Measurements from ENCODE around the gene KRT36.
A peak's percentile ranks its signal among the peaks of the same experiment; 100 is the strongest.

Gene KRT36

GRCh38 chr17:41530062-41531048 lies 40.6 kb upstream of the KRT36 start:
- Histone ChIP-seq H3K27me3 (ENCODE audit: control insufficient read depth, insufficient read depth, low read length) (no peaks in the 10 kb centered on the region), H3K27ac (ENCODE audit: low read length) (no peak overlapping the region), H3K36me3 (ENCODE audit: control insufficient read depth, low read depth, low read length) (no peaks in the 10 kb centered on the region), H3K4me3 (ENCODE audit: low read length) (no peak overlapping the region), H3K4me1 (ENCODE audit: control insufficient read depth, low read depth, low read length) (peaks cover 16% of the 10 kb centered on the region), H3K9ac (ENCODE audit: low read length) (no peak overlapping the region), H3K9me3 (ENCODE audit: control insufficient read depth, low read depth, low read length) (no peaks in the 10 kb centered on the region)

DNA sequence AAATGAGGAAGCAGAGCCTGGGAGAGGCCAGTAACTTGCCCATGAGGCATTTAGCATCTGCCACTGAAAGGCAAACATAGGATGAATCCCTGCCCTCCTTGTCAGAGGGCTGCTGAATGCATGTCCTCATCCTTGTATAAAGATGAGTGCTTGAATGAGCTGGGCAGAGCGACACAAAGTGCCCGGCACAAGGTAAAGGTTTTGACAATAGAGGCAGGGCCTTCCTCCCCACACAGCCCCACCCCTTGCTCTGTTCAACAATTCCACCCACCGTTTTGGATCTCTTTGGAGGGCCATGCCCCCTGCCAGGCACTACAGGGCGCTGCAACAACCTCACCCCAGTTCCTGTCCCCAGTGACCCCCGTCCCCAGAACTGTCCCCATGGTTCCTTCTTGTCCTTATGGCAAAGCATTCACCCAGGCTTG lies 39.8 kb upstream of the KRT36 start:
- no peak overlapping the region for H3K27ac ChIP-seq (ENCODE audit: low read length)

GRCh38 chr17:41528959-41529353 lies 39.2 kb upstream of the KRT36 start:
- no peak overlapping the region for H3K4me3 ChIP-seq (ENCODE audit: low read length)
- no peaks in the 10 kb centered on the region for H3K9me3 ChIP-seq (ENCODE audit: control insufficient read depth, low read depth, low read length)
- no peak overlapping the region for H3K27ac ChIP-seq (ENCODE audit: low read length)
- no peak overlapping the region for H3K9ac ChIP-seq (ENCODE audit: low read length)
- H3K4me1 ChIP-seq (ENCODE audit: control insufficient read depth, low read depth, low read length): peaks cover 16% of the 10 kb centered on the region
- no peaks in the 10 kb centered on the region for H3K27me3 ChIP-seq (ENCODE audit: control insufficient read depth, insufficient read depth, low read length)
- H3K36me3 ChIP-seq (ENCODE audit: control insufficient read depth, low read depth, low read length): peaks cover 12% of the 10 kb centered on the region

More for the DNA sequence above, 39.8 kb upstream of the KRT36 start:
- H3K9me3 ChIP-seq (ENCODE audit: control insufficient read depth, low read depth, low read length): no peaks in the 10 kb centered on the region
- H3K4me3 ChIP-seq (ENCODE audit: low read length): no peak overlapping the region
- no peaks in the 10 kb centered on the region for H3K27me3 ChIP-seq (ENCODE audit: control insufficient read depth, insufficient read depth, low read length)
- H3K4me1 ChIP-seq (ENCODE audit: control insufficient read depth, low read depth, low read length): peaks cover 16% of the 10 kb centered on the region
- H3K36me3 ChIP-seq (ENCODE audit: control insufficient read depth, low read depth, low read length): peaks cover 7% of the 10 kb centered on the region
- H3K9ac ChIP-seq (ENCODE audit: low read length): no peak overlapping the region

DNA sequence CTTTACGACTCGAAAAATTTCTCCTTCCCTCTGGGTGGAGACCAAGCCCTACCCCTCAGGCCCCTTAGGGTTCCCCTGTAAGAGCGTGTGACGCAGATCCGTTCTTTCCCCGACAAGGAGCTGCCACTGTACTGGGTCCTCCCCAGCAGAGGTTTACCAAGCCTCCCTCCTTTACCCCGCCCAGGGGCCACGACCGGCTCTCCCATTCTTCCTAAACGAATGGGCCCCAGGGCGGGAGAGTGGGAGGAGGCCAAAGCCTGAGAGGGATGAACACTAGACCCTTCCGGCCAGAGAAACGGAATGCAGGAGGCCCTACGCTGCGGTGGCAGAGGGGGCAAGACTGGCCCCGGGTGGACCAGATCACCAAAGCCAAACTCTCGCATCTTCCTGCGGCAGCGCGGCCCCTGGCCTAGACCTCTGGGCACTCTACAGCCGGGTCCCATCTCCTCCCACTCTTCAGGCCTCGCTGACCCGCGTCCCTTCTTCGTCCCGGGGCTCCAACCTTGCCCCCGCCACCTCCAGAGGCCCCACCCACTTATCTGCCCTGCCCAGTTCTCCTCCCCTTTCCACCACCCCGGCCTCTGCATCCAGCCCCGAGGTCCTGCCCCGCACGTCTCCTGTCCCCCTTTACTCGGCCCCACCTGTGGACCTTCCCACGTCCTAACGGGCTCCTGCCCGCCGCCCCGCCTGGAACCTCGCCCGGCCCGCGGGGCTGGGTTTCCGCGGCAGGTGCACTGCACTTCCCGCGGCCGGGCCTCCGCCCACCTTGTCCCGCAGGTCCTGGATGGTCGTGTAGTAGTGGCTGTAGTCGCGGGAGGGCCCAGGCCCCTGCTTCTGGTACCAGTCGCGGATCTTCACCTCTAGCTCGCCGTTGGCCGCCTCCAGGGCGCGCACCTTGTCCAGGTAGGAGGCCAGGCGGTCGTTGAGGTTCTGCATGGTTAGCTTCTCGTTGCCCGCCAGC lies 37.6 kb upstream of the KRT36 start:
- H3K36me3 ChIP-seq (ENCODE audit: control insufficient read depth, low read depth, low read length): peaks cover 24% of the 10 kb centered on the region
- peak overlapping the region; percentile 27 for H3K27ac ChIP-seq (ENCODE audit: low read length)
- H3K9me3 ChIP-seq (ENCODE audit: control insufficient read depth, low read depth, low read length): no peaks in the 10 kb centered on the region
- H3K4me3 ChIP-seq (ENCODE audit: low read length): peak overlapping the region; percentile 87
- H3K27me3 ChIP-seq (ENCODE audit: control insufficient read depth, insufficient read depth, low read length): no peaks in the 10 kb centered on the region
- H3K9ac ChIP-seq (ENCODE audit: low read length): peak overlapping the region; percentile 80
- peaks cover 16% of the 10 kb centered on the region for H3K4me1 ChIP-seq (ENCODE audit: control insufficient read depth, low read depth, low read length)

DNA sequence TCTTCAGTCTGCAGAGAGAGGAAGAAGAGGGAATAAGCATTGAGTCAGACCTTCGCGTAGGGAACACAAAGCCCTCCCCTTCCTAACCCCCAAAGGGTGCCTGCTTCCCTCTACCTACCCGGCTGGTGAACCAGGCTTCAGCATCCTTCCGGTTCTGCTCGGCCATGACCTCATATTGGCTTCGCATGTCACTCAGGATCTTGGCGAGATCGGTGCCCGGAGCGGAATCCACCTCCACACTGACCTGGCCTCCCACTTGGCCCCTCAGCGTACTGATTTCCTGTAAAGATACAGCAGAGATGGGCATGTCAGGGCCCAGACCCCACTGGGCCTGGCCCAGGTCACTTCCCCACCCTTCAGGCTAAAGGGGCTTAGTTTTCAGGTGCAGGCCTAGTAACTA lies 34.6 kb upstream of the KRT36 start:
- peaks cover 24% of the 10 kb centered on the region for H3K36me3 ChIP-seq (ENCODE audit: control insufficient read depth, low read depth, low read length)
- H3K9ac ChIP-seq (ENCODE audit: low read length): no peak overlapping the region
- H3K9me3 ChIP-seq (ENCODE audit: control insufficient read depth, low read depth, low read length): no peaks in the 10 kb centered on the region
- H3K4me3 ChIP-seq (ENCODE audit: low read length): no peak overlapping the region
- H3K27me3 ChIP-seq (ENCODE audit: control insufficient read depth, insufficient read depth, low read length): no peaks in the 10 kb centered on the region
- H3K4me1 ChIP-seq (ENCODE audit: control insufficient read depth, low read depth, low read length): peaks cover 9% of the 10 kb centered on the region
- no peak overlapping the region for H3K27ac ChIP-seq (ENCODE audit: low read length)

DNA sequence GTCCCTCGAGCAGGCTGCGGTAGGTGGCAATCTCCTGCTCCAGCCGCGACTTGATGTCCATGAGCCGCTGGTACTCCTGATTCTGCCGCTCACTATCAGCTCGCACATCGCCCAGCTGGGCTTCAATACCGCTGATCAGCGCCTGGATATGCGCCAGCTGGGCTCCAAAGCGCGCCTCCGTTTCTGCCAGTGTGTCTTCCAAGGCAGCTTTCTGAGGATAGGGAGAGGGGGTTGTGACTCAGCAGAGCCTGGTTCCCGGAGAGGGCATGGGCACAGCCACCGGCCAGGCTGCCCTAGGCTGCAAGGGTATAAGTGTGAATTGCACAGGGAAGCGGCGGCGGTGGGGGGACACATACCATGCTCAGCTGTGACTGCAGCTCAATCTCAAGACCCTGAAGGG lies 34.1 kb upstream of the KRT36 start:
- H3K4me1 ChIP-seq (ENCODE audit: control insufficient read depth, low read depth, low read length): peaks cover 5% of the 10 kb centered on the region
- peaks cover 24% of the 10 kb centered on the region for H3K36me3 ChIP-seq (ENCODE audit: control insufficient read depth, low read depth, low read length)
- H3K27me3 ChIP-seq (ENCODE audit: control insufficient read depth, insufficient read depth, low read length): no peaks in the 10 kb centered on the region
- H3K27ac ChIP-seq (ENCODE audit: low read length): no peak overlapping the region
- H3K9ac ChIP-seq (ENCODE audit: low read length): no peak overlapping the region
- H3K4me3 ChIP-seq (ENCODE audit: low read length): no peak overlapping the region
- H3K9me3 ChIP-seq (ENCODE audit: control insufficient read depth, low read depth, low read length): no peaks in the 10 kb centered on the region

- Histone ChIP-seq H3K4me1 (ENCODE audit: control insufficient read depth, low read depth, low read length) (no peaks in the 10 kb centered on the region), H3K27me3 (ENCODE audit: control insufficient read depth, insufficient read depth, low read length) (no peaks in the 10 kb centered on the region), H3K27ac (ENCODE audit: low read length) (no peak overlapping the region), H3K9ac (ENCODE audit: low read length) (no peak overlapping the region), H3K9me3 (ENCODE audit: control insufficient read depth, low read depth, low read length) (no peaks in the 10 kb centered on the region), H3K4me3 (ENCODE audit: low read length) (no peak overlapping the region), H3K36me3 (ENCODE audit: control insufficient read depth, low read depth, low read length) (peaks cover 24% of the 10 kb centered on the region)
These were observed 33.5 kb upstream of the KRT36 start for GRCh38 chr17:41523225-41523593.

DNA sequence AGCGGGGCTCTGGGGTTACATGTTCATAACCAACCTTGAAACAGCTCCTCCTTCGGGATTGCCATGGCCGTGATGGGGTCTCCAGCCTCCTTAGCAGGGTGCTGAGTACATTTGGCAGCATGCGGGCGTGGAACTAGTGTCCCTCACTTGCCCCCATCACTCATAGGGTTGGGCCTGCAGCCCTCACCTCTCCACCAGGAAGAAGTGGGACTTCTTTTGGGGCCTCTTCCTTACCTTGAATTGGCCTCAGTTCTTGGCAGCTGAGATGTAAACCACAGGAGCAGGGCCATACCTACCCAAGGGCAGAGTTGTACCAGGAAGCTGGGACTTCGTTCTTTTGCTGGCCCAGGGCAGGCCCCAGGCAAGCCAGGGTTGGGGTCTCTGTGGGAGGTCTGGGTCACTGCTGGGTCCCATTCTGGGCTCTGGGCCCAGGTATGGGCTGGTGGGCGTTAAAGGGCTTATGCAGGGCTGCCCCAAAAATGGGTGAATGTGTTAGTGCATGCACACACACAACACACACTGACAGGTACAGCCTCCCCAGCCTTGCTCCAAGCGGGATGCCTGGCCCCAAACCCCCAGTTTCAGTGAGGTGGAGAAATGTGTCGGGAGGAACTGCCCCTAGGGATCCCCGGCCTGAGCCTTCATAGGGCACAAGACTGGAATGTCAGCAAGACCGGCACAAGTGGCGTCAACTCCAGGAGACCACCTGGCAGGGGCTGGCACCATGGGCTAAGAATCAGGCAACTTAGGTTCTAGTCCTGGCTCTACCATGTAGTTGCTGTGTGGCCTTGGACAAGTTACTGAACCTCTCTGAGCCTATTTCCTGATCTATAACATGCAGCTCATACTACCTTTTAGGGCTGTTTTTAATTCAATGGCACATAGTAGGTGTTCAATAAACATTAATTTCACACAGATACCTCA lies 32.9 kb upstream of the KRT36 start:
- no peaks in the 10 kb centered on the region for H3K4me1 ChIP-seq (ENCODE audit: control insufficient read depth, low read depth, low read length)
- H3K27ac ChIP-seq (ENCODE audit: low read length): no peak overlapping the region
- no peak overlapping the region for H3K4me3 ChIP-seq (ENCODE audit: low read length)
- no peaks in the 10 kb centered on the region for H3K27me3 ChIP-seq (ENCODE audit: control insufficient read depth, insufficient read depth, low read length)
- H3K36me3 ChIP-seq (ENCODE audit: control insufficient read depth, low read depth, low read length): peaks cover 24% of the 10 kb centered on the region
- no peak overlapping the region for H3K9ac ChIP-seq (ENCODE audit: low read length)
- no peaks in the 10 kb centered on the region for H3K9me3 ChIP-seq (ENCODE audit: control insufficient read depth, low read depth, low read length)

GRCh38 chr17:41521574-41522261 lies 32.0 kb upstream of the KRT36 start:
- H3K9ac ChIP-seq (ENCODE audit: low read length): no peak overlapping the region
- no peaks in the 10 kb centered on the region for H3K4me1 ChIP-seq (ENCODE audit: control insufficient read depth, low read depth, low read length)
- H3K27ac ChIP-seq (ENCODE audit: low read length): no peak overlapping the region
- no peaks in the 10 kb centered on the region for H3K27me3 ChIP-seq (ENCODE audit: control insufficient read depth, insufficient read depth, low read length)
- no peak overlapping the region for H3K4me3 ChIP-seq (ENCODE audit: low read length)
- H3K9me3 ChIP-seq (ENCODE audit: control insufficient read depth, low read depth, low read length): no peaks in the 10 kb centered on the region
- peaks cover 24% of the 10 kb centered on the region for H3K36me3 ChIP-seq (ENCODE audit: control insufficient read depth, low read depth, low read length)

GRCh38 chr17:41520821-41521521 lies 31.3 kb upstream of the KRT36 start:
- no peak overlapping the region for H3K9ac ChIP-seq (ENCODE audit: low read length)
- H3K27ac ChIP-seq (ENCODE audit: low read length): no peak overlapping the region
- no peak overlapping the region for H3K4me3 ChIP-seq (ENCODE audit: low read length)
- no peaks in the 10 kb centered on the region for H3K9me3 ChIP-seq (ENCODE audit: control insufficient read depth, low read depth, low read length)
- H3K4me1 ChIP-seq (ENCODE audit: control insufficient read depth, low read depth, low read length): no peaks in the 10 kb centered on the region
- H3K27me3 ChIP-seq (ENCODE audit: control insufficient read depth, insufficient read depth, low read length): no peaks in the 10 kb centered on the region
- peaks cover 24% of the 10 kb centered on the region for H3K36me3 ChIP-seq (ENCODE audit: control insufficient read depth, low read depth, low read length)
